ENCODE measurements around the gene PMEPA1.
A peak's percentile ranks its signal among the peaks of the same experiment; 100 is the strongest.

PMEPA1 gene

DNA sequence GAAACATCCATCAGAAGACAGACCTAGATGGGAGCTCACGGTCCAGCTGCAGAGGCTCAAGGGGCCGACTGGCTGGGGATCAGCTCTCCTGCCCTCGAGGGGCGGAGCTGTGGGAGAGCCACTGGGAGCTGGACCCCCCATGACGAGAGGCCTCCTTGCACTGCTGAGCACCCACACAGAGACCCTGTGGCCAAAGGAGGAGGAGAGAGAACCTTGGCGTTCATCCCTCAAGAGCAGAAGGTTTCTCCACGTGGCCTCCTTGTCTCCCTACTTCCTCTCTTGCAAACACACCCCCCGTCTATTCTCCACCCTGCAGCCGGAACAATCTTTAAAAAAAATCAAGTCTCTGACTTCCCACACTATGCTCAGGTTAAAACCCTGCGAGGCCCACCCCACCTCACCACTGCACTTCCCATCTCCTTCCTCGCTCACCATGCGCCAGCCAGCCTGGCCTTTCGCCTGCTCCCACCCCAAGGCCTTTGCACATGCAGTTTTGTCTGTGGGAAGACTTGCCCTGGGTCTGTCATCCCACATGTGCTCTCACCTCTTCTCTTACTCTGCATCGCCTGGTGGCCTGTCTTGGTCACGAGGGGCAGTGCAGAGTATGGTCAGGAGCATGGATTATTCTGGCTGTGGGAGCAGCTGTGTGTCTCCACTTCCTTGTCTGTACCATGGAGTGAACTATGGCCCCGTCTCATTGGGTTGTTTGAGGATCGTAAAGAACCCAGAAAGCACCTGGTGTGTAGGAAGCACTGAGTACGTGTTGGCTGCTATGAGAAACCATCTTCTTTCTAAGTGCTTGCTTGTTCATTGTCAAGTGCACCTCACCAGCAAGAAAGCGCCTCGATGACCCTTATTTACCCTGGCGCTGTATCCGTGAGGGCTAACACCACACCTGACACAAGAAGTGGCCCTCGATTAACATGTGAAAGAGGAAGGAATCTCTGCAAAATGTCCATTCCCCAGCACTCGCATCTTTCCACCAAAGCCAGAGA lies 32.9 kb downstream of the PMEPA1 start:
- peak; percentile 13 to 83 (median 64) for DNase-seq

DNA sequence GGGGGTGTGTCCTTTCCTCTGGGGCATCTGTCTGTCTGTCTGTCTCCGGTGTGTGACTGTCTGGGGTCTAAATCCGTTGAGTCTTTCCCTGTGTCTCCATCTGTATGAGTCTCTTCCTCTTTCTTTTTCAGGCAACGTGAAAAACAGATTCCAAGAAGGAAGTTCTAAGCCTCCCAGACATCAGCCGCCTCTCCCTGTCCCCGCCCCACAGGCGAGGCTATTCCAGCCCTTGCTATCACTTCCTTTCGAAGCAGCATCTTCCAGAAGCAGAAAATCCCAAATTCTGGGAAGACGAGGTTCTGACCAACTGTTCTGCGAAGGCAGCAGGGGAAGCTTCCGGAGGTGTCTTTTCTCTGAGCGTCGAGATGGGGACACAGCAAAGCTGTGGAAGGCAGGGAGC lies 34.0 kb downstream of the PMEPA1 start:
- DNase-seq, result no peak

DNA sequence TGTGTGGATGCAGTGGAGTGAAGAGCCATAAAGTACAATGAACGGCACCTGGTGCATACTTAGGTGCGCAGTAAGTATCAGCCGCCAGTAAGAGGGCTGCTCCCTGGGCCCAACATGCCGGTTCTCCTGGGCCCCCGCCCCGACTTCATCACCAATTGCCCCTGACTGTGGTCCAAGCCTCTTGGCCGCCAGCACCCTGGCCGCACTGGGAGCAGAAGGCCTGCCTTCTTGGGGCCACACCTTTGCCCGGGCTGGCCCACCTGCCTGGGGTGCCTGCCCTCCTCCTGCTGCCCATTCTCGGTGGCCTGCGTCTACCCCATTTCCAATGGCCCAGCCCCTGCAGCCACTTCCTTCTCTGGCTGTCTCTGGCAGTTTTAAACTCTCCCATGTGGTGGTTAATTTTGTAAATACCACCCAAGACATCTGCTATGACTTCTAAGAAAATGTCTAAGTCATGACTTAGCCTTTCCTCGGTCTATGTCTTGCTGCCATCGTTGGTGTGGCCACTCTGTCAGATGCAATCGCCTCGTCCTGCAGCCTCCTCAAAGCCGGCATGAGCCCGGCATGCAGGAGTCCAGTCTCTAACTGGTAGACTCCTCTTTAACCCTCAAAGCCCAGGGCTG lies 36.8 kb downstream of the PMEPA1 start:
- no peak for DNase-seq

DNA sequence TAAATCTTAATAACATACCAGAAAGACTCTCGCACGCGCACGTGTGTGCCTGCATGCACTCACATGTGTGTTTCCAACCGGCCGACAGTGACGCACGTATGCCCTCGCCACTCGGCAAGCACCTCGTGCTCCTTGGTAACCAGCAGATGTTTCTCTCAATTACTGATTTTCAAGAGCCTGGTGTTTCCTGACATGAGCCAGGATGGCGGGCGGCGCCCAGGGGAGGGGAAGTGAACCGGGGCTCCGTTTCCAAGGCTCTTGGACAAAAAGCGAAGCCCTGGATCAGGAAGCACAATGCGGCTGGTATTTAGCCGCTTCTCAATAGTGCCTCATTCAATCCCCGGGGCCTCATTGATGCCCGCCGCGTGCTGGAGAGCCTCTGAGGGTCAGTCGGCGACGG lies 37.7 kb downstream of the PMEPA1 start:
- DNase-seq, result peak; percentile 92 to 98 (median 94)

DNA sequence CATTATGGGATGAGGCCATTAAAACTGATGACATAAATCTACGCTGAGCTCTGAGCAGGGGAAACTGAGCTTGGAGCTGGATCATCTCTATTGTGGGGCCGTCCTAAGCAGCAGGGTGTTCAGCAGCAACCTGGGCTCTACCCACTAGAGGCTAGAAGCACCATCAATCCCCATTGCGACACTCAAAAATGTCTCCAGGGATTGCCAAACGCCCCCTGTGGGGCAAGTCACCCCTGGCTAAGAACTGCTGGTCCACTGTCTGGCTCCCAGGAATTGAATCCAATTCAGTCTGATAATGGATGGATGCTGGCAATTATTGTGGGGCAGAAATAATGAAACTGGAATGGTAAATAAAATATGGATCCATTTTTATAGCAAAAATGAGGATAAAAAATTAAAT lies 38.2 kb downstream of the PMEPA1 start:
- peak in 2 of 3 experiments; percentile 46 to 84 for DNase-seq

DNA sequence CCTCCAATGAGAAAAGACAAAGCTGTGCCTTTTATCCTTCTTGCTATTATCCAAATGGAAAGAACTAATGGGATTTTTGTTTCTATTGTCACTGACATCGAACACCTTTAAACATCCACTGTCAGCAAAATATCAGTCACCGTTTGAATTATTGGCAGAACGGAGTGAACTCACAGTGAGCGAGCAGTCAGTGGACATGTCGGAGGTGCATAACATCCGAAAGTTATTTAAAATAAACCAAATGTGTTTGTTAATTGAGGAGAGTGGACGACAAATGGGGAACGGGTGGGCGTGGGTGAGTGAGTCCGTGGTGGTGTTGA lies 38.8 kb downstream of the PMEPA1 start:
- DNase-seq, result no peak

DNA sequence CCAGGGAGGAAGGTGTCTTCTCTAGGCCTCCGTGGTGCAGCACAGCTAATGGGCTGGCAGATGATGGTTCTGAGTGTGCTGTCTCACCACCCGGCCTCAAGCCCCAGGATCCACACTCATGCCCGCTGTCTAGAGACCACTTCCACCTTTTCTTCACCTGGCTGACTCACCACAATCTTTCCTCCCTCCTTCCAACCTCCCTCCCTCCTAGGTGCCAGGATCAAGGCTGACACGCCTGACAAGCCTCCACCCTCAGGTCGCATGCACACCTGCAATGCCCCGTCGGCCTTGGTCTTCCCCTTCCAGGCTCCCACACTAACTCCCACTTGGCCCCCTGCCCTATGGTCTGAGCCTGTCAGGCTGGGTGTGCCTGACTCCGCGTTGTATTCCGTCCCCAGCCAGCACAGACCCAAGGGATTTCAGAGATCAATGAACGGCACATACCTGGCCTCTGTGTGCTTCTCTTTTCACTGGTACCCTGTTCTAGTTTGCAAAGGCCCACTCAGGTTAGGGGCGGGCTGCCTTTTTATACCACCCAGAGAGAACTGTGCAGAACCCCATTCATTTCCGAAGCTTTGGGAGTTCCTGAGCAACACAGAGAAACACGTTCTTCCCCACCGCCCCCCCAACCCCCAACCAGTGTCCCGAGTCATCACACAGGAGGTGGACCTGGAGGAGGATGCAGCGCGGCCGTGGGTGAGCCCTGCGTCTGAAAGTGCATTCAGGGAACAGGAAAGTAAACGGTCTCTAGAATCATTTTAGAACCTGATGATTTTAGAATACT lies 39.3 kb downstream of the PMEPA1 start:
- no peak for DNase-seq

DNA sequence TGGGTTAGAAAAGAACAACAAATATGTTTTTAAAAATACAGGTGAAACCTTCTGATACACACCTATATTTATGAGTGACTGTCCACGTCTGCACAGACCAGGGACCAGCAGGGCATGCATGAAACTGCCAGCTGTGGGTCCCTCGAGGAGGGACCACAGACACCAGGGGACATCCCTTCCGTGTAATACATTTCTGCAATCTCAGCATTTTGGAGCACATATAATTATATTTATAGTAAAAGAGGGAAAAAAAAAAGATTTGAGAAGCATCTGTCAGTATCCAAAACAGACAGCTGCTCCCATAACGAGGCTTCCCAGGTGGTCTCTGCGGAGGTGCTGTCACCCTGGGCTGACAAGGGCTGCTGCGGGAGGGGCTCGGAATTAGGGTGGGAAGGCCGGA lies 40.2 kb downstream of the PMEPA1 start:
- DNase-seq, result peak in 1 of 3 experiments; percentile 20

DNA sequence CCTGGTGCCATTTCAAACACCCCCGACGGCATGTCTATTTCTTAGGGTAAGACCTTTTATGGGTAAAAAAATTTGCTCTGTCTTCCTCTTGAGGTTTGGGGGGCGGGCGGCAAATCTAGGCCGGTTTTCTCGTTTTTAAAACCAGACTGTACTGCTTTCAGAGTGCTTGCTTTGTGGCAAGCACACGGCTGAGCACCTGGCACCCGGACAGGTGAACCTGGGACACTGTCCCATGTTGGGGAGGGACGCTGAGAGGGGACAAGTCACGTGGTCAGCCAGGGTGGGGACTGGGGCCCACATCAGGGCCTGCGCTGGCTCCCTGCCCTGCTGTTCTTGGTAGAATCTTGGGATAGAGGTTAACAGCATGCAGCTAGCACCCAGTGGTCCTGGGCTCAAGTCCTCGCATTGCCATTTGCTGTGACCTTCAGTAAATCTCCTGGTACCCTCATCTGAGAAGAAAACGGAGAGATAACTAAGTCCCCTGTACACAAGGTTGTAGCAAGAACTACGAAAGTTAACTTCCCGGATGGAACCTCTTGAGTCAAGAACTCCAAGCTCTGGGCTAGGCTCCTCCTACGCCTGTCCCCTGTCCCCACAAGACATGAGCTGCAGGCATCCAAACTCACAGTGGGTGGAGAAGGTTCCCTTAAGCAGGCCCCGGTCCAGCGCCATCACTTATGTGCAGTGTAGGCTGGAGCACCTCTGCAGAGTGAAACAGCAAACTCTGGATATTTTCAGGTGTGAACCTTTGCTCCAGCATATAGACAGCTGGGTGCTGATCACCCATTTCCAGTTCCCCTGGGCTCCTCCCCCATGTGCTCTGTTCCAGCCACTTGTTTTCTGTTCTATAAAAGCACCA lies 41.7 kb downstream of the PMEPA1 start:
- no peak for DNase-seq

DNA sequence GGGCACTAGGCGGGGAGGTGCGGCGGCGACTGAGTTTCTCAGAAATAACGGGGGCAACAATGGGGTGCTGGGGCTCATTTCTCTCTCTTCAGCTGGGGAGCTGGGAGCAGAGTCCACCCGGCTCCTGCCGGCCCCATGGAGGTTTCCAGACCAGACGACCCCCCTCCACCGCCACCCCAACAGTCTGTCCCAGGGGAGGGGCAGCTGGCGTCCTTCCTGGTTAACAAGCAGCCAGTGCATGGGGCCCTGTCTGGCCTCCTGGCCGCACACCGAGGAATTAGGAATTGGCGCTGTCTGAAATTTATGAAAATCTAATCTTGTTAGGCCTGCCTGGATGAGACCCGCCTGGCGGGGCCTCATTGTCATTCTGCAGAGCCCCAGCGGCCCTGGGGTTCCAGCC lies 42.4 kb downstream of the PMEPA1 start:
- DNase-seq, result no peak

DNA sequence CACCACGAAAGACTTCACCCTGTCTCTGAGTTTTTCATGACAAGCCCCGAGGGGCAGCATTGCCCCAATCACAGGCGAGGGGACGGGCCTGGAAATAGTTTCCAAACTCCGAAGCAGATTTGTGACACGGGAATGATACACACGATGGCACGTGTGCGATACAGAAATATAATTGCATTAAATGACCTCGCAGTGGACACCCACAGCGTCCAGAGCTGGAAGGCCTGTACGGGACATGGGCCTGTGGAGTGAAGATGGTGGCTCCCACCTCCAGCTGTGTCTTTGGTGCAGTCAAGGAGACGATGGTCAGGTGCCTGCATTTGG lies 43.0 kb downstream of the PMEPA1 start:
- DNase-seq, result no peak

- DNase-seq, result no peak
Observed at GRCh38 chr20:57666106-57666833, 43.5 kb downstream of the PMEPA1 start.

GRCh38 chr20:57665589-57665971 lies 44.2 kb downstream of the PMEPA1 start:
- DNase-seq, result no peak

- DNase-seq, result no peak
Observed at GRCh38 chr20:57664924-57665588, 44.8 kb downstream of the PMEPA1 start.

GRCh38 chr20:57664476-57664875 lies 45.3 kb downstream of the PMEPA1 start:
- no peak for DNase-seq

- DNase-seq, result no peak
Observed at GRCh38 chr20:57663681-57664451, 45.9 kb downstream of the PMEPA1 start.

GRCh38 chr20:57663241-57663640 lies 46.6 kb downstream of the PMEPA1 start:
- DNase-seq, result no peak

DNA sequence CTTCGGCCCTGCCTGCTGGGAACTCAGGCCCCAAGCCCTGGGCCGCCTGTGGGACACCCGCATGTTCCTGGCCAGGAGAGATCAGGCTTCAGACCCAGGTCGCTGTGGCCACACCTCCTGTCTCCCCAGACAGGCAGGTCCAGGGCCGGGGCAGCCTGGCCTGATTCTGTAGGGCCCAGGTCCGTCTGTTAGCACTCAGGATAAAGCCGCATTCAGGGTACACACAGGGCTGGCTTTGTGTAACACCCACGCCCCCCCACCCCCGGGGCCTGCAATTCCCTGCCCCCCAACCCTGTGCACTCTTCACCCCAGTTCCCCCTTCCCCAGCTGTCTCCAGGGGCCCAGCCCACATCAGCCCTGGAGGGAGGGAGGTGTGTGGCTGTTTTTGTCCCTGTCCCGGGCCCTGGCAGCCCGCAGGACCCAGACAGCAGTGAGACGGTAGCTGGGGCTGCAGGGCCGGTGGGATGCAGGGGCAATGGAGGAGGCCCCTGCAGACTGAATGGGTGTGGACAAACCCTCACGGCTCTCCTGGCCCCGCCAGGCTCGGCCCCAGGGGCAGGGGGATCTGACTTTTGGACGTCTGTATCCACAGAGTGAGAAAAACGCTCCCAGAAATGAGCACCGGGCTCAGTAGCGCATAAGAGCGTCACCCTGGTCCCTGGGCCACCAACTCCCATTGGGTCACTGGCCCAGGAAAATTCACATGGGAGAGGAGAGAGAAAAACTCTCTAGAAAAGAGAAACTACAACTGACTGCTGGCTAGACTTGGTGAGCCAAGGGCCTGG lies 47.2 kb downstream of the PMEPA1 start:
- DNase-seq, result no peak

- DNase-seq, result no peak
Observed at GRCh38 chr20:57661746-57662455, 47.9 kb downstream of the PMEPA1 start.

Data from NCI-H1417 (cell line).